ENCODE measurements around the gene GOLGA6L2.

Gene GOLGA6L2, protein sequence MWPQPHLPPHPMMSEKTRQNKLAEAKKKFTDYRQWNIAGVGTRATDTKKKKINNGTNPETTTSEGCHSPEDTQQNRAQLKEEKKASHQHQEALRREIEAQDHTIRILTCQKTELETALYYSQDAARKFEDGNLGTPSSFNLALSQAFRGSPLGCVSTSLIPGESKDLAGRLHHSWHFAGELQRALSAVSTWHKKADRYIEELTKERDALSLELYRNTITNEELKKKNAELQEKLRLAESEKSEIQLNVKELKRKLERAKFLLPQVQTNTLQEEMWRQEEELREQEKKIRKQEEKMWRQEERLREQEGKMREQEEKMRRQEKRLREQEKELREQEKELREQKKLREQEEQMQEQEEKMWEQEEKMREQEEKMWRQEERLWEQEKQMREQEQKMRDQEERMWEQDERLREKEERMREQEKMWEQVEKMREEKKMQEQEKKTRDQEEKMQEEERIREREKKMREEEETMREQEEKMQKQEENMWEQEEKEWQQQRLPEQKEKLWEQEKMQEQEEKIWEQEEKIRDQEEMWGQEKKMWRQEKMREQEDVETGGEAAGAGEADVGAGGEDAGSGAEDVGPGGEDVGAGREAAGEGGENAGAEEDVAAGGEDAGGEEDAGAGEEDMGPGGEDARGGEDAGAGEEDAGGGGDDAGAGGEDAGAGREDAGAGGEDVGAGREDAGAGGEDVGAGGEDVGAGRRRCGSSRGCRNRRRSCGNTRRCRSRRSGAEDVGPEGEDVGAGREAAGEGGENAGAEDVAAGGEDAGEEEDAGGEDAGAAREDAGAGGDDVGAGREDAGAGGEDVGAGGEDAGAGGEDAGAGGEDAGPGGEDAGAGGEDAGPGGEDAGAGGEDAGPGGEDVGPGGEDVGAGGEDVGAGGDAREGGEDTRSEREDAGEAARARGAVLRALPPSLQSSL

DNA sequence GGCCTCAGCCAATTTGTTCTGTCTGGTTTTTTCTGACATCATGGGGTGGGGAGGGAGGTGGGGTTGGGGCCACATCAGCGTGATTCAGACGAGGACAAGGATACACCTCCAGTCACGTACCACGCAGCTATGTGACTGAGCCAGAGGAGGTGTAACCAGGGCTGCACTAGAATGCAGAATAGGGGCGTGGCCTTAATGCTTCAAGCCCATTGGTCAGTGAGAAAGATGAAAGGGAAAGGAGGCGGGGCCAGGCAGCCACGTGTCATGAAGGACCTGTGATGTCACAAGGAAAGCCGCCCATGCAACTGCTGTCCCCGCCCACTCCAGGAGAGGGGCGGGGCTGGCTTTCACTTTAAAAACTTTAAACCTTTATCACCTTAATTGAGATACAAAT is at the start of gene GOLGA6L2:
Gene GOLGA6L2, minus strand, starts transcription at position 137 of the 394 bp plus-strand sequence. Its CDS starts 62 bp downstream, at position 75.
- no peak within 1 kb of the TSS for H3K4me3 ChIP-seq (ENCODE audit: low read length)
- TF ChIP-seq, protein P1, sequence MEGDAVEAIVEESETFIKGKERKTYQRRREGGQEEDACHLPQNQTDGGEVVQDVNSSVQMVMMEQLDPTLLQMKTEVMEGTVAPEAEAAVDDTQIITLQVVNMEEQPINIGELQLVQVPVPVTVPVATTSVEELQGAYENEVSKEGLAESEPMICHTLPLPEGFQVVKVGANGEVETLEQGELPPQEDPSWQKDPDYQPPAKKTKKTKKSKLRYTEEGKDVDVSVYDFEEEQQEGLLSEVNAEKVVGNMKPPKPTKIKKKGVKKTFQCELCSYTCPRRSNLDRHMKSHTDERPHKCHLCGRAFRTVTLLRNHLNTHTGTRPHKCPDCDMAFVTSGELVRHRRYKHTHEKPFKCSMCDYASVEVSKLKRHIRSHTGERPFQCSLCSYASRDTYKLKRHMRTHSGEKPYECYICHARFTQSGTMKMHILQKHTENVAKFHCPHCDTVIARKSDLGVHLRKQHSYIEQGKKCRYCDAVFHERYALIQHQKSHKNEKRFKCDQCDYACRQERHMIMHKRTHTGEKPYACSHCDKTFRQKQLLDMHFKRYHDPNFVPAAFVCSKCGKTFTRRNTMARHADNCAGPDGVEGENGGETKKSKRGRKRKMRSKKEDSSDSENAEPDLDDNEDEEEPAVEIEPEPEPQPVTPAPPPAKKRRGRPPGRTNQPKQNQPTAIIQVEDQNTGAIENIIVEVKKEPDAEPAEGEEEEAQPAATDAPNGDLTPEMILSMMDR (IDR thresholded peaks at IDR 0.05; ENCODE audit: insufficient read depth, low read depth, low read length, missing control alignments): no peak
- no peak for DNase-seq (ENCODE audit: low read depth)

DNA sequence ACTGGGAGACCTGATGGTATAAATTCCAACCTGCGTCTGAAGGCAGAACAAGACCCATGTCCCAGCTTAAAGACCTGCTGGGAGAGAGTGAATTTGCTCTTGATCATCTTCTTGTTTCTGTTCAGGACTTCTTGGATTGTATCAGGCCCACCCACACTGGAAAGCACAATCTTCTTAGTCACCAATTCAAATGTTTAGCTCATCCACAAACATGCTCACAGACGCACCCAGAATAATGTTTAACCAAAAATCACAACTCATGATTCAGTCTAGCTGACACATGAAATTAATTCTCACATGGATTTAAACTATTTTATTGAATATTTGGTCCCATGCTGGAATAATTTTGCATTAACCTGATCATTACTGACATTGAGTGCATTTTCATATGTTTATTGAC is 37.8 kb upstream of the GOLGA6L2 start:
- no peak overlapping the region for H3K4me3 ChIP-seq (ENCODE audit: low read length)
- no peak for DNase-seq (ENCODE audit: low read depth)

DNA sequence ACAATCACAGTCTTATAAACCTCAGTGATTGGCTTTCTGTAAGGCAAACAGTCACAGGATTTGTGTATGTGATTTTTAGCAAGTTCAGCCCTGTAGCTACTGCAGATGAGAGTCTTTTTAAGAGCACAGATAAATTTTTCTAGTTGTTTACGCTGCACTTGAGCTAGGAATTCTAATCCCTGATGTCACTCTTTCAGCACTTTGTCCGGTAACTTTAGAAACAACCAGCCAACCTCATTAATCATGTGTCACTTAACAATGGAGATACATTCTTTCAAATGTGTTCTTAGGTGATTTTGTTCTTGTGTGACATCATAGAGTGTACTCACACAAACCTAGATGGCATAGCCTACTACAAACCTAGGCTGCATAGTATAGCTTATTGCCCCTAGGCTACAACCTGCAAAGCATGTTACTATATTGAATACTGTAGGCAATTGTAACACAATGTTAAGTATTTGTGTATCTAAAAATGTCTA is 36.8 kb upstream of the GOLGA6L2 start:
- no peak for DNase-seq (ENCODE audit: low read depth)
- H3K4me3 ChIP-seq (ENCODE audit: low read length): no peak overlapping the region
- TF ChIP-seq, protein P1 (IDR thresholded peaks at IDR 0.05; ENCODE audit: insufficient read depth, low read depth, low read length, missing control alignments): no peak

More for the DNA sequence above, 37.8 kb upstream of the GOLGA6L2 start:
- TF ChIP-seq, protein P1 (IDR thresholded peaks at IDR 0.05; ENCODE audit: insufficient read depth, low read depth, low read length, missing control alignments): no peak

DNA sequence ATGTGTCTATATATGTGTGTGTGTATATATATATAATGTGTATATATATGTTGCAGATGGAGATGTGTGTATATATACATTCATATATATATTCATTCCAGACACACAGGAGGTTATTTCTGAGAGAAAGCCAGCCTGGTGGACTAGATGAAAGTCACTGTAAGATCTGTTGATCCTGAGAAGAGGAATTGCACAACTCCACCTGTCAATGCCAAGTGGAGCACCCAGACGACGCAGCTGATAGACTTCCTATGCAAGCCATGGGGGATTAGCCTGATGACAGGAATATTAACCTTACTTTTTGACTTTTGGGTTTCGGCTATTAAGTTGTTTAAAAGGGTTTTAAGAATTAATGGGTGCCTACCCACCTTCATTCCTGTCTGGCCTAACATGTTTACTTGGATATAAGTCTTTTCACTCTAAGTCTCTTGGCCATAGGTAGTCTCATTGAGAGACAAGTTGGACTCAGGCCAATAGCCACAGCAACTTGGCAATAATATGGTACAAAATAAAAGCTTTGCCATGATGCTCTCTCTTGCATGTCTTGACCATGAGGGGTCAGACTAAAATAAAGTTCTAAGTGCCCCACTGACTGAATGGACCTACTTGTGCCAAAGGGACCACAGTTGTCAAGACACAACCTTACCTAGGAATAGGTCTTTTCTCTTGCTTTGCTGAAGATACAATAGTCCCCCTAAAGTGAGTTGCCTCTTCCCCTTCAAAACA is 35.9 kb upstream of the GOLGA6L2 start:
- no peak for DNase-seq (ENCODE audit: low read depth)
- TF ChIP-seq, protein P1 (IDR thresholded peaks at IDR 0.05; ENCODE audit: insufficient read depth, low read depth, low read length, missing control alignments): no peak
- H3K4me3 ChIP-seq (ENCODE audit: low read length): no peak overlapping the region

DNA sequence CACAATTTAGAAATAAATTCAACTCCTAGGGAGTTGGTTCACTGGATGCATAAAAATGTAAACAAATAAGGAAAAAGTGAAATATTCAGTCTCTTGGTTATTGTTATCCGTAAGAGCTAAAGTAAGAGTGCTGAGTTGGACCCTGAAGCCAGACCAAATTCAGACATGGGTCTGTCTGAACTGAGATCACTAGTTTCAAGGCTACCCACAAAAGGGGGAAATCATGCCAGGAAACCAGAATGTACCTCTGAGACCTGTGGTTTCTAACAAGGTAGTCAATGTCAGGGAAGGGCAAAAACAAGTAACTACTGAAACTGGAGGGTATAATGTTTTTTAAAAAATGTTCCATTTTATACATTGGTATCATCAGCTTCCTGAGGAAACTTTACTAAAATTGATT is 35.2 kb upstream of the GOLGA6L2 start:
- TF ChIP-seq, protein P1 (IDR thresholded peaks at IDR 0.05; ENCODE audit: insufficient read depth, low read depth, low read length, missing control alignments): no peak
- no peak for DNase-seq (ENCODE audit: low read depth)
- no peak overlapping the region for H3K4me3 ChIP-seq (ENCODE audit: low read length)

DNA sequence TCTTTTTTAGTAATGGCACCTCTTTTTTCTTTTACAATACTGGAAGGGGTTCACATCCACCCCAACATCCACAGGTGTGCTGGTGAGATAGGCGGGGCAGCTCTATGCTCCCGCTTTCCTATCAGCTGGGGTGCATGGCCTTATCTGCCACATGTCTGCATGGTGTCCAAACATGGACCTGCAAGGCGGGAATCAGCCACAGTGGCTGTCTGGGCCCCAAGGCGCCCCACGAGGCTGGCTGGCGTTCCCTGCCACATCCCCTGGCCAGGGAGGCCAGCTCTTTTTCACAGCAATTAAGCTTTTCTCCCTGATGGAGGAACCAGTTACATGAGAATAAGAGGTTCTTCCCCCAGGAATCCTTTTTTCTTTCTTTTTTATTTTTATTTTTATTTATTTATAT is 30.9 kb upstream of the GOLGA6L2 start:
- no peak for DNase-seq (ENCODE audit: low read depth)
- no peak overlapping the region for H3K4me3 ChIP-seq (ENCODE audit: low read length)
- TF ChIP-seq, protein P1 (IDR thresholded peaks at IDR 0.05; ENCODE audit: insufficient read depth, low read depth, low read length, missing control alignments): no peak

All from epithelial cell of esophagus (primary cell).